ENCODE measurements around the gene KCTD10.

The KCTD10 gene

GRCh38 chr12:109477185-109477962 is at the start of gene KCTD10, which contains the start of gene UBE3B:
Gene KCTD10 (minus strand): TSS chr12:109477300. CDS start chr12:109477262, 38 bp downstream.
Gene UBE3B (plus strand): TSS chr12:109477634. CDS start chr12:109483552, 5,918 bp downstream.
- peak within 1 kb of the TSS; percentile 90 for H3K4me3 ChIP-seq (replicated peaks; ENCODE audit: low read depth, low read length)
- TF ChIP-seq CTCF (IDR thresholded peaks at IDR 0.05; ENCODE audit: low read depth, low read length, missing control alignments) = no peak
- DNase-seq (ENCODE audit: extremely low read depth, low read depth) = peak; percentile 56

GRCh38 chr12:109525279-109525585 is 48.1 kb upstream of the KCTD10 start:
- TF ChIP-seq CTCF (IDR thresholded peaks at IDR 0.05; ENCODE audit: low read depth, low read length, missing control alignments) = no peak
- no peak for DNase-seq (ENCODE audit: extremely low read depth, low read depth)

GRCh38 chr12:109524466-109525278 is 47.6 kb upstream of the KCTD10 start:
- no peak overlapping the region for H3K4me3 ChIP-seq (replicated peaks; ENCODE audit: low read depth, low read length)

More at GRCh38 chr12:109525279-109525585, 48.1 kb upstream of the KCTD10 start:
- no peak overlapping the region for H3K4me3 ChIP-seq (replicated peaks; ENCODE audit: low read depth, low read length)

GRCh38 chr12:109523504-109523903 is 46.4 kb upstream of the KCTD10 start:
- no peak overlapping the region for H3K4me3 ChIP-seq (replicated peaks; ENCODE audit: low read depth, low read length)
- no peak for TF ChIP-seq CTCF (IDR thresholded peaks at IDR 0.05; ENCODE audit: low read depth, low read length, missing control alignments)
- DNase-seq (ENCODE audit: extremely low read depth, low read depth) = no peak

More at GRCh38 chr12:109524466-109525278, 47.6 kb upstream of the KCTD10 start:
- no peak for DNase-seq (ENCODE audit: extremely low read depth, low read depth)
- TF ChIP-seq CTCF (IDR thresholded peaks at IDR 0.05; ENCODE audit: low read depth, low read length, missing control alignments) = no peak

- no peak overlapping the region for H3K4me3 ChIP-seq (replicated peaks; ENCODE audit: low read depth, low read length)
- no peak for DNase-seq (ENCODE audit: extremely low read depth, low read depth)
- TF ChIP-seq CTCF (IDR thresholded peaks at IDR 0.05; ENCODE audit: low read depth, low read length, missing control alignments) = no peak
Observed at GRCh38 chr12:109523071-109523470, 46.0 kb upstream of the KCTD10 start.

GRCh38 chr12:109521831-109522230 is 44.7 kb upstream of the KCTD10 start:
- no peak for TF ChIP-seq CTCF (IDR thresholded peaks at IDR 0.05; ENCODE audit: low read depth, low read length, missing control alignments)
- DNase-seq (ENCODE audit: extremely low read depth, low read depth) = no peak
- no peak overlapping the region for H3K4me3 ChIP-seq (replicated peaks; ENCODE audit: low read depth, low read length)

Data from HFF-Myc (cell line).